ENCODE results near the gene COX7C.
"Not testable (repeated sequence)": the region's sequence is repeated elsewhere in the genome, so short reads cannot be mapped to it uniquely, and the experiment has no call there.

COX7C gene, protein sequence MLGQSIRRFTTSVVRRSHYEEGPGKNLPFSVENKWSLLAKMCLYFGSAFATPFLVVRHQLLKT

DNA sequence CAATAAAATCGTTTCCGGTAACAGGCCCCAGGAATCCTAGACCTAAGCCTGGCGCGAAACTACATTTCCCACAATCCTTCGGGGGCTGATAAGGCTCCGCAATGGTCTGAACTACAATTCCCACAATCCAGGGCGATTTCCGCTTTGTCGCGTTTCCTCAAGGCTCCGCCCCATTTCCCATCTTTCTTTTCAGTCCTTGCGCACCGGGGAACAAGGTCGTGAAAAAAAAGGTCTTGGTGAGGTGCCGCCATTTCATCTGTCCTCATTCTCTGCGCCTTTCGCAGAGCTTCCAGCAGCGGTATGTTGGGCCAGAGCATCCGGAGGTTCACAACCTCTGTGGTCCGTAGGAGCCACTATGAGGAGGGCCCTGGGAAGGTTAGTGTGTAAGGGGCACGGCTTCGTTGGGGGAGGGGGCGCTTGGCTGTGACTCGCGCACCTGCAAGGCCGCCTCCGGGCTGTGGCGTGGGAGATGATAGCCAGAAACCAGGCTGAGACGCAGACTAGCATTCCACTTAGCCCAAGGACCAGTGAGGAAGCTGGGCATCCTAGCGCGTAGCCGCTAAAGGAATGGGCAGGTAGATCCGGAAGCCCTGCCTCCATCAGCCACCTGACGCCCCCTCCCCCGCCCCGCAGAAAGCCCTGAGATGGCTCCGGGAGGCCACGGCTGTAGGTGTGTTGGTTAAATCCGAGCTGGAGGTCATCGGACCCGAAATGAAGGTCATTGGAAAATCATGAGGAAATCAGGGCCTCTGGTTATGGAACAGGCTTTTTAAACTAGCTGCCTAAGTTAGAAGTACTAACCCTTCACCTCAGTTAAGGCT lies at the start of gene COX7C:
Gene COX7C (plus strand): TSS at position 186 of the 821 bp plus-strand sequence. CDS start 115 bp downstream, at position 301.
- DNase-seq: peak; percentile 95

DNA sequence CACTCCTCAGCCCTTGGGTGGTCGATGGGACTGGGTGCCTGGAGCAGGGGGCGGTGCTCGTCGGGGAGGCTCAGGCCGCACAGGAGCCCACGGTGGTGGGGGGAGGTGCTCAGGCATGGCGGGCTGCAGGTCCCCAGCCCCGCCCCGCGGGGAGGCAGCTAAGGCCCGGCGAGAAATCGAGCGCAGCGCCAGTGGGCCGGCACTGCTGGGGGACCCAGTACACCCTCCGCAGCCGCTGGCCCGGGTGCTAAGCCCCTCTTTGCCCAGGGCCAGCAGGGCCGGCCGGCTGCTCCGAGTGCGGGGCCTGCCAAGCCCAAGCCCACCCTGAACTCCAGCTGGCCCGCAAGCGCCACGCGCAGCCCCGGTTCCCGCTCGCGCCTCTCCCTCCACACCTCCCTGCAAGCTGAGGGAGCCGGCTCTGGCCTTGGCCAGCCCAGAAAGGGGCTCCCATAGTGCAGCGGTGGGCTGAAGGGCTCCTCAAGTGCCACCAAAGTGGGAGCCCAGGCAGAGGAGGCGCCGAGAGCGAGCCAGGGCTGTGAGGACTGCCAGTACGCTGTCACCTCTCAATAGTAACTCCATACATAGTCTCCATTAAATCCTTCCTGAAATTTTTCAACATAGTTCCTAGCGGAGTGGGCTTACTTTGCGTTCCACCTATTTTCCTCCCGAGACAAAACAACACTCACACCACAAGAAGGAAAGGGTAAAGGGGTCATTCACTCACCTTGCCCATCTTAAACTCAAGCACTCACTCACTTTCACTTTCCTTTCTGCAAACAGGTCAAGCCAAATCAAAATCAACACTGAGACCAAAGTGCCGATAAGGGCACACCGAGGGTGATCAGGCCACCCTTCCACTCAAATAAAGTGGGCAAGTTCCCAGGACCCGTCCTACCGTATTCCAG lies 48.0 kb upstream of the COX7C start:
- DNase-seq: not testable (repeated sequence)

DNA sequence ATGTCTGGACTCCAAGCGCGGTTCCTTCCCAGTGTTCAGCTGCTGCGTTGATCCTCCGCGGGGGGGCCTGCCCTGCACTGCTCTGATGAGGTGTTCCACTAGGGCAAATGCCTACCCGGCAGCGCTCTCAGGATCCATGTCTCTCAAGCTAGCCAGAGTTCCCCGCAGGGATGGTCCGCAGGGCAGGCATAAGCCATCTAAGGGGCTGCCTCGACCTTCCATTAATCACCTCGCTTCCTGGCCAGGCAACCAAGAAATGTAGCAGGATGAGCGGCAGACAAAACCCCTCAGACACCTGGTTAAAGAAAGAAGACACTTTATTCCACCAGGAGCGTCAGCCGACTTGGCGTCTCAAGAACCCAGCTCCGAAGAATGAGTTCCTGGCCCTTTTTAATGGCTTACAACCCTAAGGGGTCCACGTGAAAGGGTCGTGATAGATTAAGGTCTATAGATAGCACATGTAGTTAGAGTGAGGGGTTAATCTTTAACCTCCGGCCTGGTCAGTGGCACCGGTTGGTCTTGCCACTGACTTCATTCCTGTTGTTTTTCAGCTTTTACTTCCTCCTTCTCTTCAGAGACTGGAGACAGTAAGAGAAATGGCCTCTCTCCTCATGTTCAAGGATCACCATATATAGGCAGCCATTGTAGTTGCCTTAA lies 47.2 kb upstream of the COX7C start:
- DNase-seq: no peak

DNA sequence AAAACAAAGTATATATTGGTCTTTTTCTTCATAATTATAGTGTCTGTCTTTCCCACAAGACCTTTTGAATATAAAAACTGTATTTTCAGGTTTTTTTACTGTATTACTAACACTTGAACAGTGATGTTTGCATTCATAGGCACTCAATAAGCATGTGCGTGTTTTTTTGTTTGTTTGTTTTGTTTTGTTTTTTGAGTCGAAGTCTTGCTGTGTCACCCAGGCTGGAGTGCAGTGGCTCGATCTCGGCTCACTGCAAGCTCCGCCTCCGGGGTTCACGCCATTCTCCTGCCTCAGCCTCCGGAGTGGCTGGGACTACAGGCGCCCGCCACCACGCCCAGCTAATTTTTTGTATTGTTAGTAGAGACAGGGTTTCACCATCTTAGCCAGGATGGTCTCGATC lies 46.6 kb upstream of the COX7C start:
- DNase-seq: not testable (repeated sequence)

DNA sequence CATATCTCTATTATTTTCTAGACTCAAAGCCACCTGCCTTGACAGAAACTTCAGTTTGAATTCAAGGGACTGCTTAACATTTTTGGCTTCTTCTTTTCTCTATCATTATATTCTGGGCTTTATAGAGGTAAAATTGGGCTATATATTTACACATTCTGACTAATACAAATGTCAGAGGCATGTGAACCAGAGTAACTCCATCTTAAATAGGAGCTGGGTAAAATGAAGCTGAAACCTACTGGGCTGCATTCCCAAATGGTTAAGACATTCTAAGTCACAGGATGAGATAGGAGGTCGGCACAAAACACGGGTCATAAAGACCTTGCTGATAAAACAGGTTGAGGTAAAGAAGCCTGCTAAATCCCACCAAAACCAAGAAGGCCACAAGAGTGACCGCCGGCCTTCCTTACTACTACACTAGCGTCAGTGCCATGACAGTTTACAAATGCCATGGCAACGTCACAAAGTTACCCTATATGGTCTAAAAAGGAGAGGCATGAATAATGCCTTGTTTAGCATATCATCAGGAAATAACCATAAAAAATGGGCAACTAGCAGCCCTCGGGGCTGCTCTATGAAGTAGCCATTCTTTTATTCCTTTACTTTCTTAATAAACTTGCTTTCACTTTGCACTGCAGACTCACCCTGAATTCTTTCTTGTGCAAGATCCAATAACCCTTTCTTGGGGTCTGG lies 44.8 kb upstream of the COX7C start:
- DNase-seq: no peak

DNA sequence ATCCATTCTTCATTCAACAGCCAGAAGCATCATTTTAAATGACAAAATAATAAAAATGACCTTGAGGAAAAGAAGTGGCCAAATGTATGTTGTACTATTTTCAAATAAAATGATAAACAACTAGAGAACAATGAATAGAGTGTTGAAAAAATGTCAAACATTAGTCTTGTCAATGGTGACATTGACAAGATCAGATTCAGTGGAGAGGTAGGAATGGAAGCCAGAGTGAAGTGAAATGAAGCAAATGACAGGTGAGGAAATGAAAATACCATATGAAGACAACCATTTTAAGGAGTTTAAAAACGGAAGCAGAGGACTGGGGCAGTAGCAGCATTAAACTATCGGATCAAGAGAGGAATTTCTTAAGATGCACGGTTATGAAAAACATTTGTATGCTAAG lies 38.2 kb upstream of the COX7C start:
- no peak for DNase-seq

DNA sequence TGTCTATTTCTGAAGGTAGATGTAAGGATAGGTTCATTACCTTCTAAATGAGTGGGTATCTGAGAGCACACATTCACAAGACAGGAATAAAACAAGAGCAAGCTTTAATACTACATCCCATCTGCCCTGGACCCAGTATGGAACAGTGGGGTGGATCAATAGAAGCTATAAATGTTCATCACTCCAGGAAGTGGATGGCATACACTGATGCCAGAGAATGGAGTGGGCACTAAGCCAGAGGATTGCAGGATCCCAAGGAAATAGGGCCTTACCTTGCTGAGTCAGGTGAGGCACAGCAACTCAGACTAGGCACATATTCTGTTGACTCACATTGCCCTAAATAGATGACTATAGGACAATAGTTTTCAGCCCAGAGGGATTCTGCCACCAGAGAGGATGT lies 21.3 kb upstream of the COX7C start:
- no peak for DNase-seq

DNA sequence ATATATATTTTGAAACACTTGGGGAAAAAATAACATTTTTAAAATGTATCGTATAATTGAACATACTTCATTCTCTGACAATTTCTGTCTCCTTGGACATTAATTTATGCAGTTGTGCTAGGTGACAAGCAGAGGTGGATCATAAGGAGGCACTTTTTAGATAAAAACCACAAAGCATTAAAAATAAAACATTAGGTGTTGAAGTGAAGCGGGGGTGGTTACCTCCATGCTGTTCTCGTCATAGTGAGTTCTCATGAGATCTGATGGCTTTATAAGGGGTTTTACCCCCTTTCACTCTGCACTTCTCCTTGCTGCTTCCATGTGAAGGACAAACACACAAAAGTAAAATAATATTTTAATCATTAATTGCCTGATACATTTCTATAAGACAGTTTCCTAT lies 11.9 kb upstream of the COX7C start:
- DNase-seq: no peak

DNA sequence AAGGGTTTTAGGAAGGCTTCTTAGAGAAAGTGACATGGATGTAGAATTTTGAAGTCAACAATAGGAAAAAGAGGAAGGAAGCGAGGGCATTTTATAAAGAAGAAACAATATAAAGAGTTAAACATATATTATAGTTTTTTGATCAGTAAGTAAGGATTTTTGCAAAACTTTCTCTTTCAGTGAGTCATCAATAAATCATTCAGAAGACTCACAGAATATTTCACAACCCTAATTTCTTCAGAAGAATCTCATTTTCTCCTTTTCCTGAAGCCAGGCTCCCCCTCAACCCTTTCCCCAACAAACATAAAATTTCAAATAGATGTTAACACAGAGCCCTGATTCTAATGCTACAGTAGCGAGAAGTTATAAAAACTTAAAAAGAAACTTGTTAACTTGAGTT lies 4.3 kb upstream of the COX7C start:
- DNase-seq: no peak

DNA sequence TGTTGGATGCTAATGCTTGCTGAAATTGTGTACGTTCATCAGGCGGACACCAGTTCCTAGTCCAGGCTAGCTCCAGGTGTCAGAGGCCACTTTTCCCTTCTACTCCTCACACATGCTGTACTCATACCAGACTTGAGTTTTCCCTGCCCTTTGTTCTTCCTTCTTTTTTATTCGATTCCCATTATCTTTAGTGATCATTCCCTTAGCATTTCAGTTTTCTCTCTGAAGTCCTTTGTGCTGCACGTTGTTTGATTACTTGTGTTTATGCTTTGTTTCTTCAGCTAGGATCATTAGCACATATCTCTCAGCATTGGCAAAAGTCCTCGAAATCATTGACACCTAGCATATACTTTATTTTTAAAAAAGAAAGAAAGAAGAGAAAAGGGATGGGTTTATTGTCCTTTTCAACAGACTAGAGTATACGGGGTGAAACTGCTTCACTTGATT lies 409 bp upstream of the COX7C start:
- no peak for DNase-seq

DNA sequence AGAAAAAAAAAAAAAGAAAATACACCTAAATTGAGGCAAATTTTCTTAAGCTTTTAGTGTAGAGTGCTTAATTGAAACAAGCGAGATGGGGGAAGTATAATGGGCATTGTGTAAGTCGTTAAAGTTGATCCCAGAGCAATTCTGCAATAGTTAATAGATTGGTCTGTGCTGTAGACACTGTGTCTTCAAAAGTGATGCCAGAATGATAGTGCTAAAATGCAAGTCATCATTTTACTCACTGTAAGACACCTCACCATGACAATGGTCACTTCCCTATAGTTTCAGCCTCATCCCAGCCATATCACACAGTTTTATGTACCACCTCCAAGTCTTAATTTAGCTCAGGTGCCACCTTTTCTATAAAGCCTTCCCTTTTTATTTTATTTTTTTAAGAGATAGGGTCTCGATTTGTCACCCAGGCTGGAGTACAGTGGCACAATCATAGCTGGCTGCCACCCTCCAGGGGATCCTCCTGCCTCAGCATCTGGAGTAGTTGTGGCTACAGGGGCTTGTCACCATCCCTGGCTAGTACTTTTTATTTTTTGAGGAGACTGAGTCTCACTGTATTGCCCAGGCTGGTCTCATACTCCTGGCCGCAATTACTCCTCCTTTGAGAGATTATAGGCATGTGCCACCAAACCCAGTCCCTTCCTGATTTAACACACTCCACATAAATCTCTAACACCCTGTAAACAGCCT lies 6.2 kb downstream of the COX7C start:
- DNase-seq: no peak

DNA sequence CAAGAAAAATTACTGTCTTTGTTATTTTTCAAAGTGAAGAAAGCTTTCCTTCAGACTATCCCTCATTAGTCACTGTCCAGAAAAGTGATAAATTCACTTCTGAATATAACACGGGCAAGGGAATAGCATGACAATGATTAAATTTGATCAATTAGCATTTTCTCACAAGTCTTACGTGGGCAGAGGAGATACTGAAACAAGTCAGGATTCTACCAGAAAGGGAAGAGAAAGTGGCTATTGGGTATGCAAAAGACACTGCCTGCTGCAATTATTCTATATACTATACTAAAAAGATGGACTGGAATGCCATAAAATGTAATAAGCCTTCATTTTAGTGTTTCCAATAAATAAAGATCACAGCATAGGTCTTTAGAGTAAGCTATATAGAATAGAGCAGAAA lies 7.4 kb downstream of the COX7C start:
- no peak for DNase-seq

DNA sequence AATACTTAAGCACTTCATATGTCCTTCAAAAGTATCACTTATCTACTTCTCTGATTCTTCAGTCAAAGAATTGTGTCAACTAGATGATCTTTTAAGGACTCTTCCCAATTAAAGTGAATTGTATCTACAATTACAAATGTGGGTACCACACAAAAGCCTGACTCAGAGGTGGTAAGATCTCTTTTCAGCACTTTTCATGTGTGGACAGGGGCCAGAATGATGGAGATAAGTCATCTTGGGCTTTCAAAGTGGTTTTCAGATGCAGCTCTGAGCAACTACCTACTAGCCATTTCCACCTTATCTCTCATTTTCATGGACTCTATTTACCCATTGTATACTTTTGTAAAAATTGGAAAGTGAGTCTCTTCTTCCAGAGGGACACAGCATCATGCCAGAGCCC lies 8.4 kb downstream of the COX7C start:
- DNase-seq: no peak

DNA sequence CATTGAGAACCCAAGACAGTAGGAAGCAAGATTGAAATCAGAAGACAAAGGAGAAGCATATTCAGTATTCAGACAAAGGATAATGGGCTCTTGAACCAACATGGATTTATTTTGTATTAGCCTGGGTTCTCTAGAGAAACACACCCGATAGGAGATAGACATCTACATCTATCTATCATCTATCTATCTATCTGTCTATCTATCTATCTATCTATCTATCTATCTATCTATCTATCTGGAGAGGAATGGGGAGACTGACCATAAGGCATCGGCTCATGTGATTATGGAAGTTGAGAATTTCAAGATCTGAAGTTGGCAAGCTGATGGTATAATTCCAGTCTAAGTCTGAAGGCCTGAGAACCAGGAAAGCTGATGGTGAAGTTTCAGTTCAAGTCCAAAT lies 13.4 kb downstream of the COX7C start:
- DNase-seq: no peak

DNA sequence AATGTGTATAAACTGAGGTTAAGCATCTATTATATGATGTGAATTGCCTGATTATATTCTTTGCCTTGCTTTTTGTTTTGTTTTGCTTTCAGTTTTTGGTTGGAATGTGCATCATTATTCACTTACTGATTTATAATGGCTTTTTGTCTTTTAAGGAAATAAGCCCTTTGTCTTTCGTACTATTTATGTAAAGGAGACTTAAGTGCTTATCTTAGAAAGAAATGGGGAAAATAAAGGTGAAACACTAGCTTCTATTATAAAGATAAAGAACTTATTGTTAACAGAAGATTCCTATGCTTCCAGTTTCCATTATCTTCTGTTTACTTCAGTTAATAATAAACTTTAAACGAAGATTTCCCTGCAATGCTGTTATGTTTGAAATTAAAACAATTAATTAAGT lies 23.3 kb downstream of the COX7C start:
- no peak for DNase-seq

DNA sequence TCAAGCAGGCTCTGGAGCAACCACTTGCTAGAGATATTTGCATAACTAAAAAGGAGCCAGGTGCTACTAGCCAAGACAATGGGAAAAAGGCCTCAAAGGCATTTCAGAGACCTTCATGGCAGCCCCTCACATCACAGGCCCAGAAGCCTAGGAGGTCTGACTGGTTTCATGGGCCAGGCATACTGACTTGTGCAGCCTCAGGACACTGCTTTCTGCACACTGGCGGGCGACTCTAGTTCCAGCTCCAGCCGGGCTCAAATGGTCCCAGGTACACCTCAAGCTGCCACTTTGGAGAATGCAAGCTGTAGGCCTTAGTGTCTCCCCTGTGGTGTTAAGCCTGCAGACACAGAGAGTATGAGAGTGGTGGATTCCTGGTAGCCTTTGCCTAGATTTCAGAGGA lies 27.1 kb downstream of the COX7C start:
- DNase-seq: no peak

DNA sequence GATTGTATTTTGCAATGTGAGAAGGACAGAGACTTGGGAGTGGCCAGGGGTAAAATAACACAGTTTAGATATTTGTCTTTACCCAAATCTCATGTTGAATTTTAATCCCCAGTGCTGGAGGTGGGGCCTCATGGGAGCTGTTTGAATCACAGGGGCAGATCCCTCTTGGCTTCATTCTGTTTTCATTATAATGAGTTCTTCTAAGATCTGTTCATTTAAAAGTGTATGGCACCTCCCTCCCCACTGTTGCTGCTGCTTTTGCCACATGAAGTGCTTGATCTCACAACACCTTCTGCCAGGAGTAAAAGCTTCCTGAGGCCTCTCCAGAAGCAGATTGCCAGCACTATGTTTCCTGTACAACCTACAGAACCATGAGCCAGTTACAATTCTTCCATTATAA lies 28.1 kb downstream of the COX7C start:
- no peak for DNase-seq

DNA sequence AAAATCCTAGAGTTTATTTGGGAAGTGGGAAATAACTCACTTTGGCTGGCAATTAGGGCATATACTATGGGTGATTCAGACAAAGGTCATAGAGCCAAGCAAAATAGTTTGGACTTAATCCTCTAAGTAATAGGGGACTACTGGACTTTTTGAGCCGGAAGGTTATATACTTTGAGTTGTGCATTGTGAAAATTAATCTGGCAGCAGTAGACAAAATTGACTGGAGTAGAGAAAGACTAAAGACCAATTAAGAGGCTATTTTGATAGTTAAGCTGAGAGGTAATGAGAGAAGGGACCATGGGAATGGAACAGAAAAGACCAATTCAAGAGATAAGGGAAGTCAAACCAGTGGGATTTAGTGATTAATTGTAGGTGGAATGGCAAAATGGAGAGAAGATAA lies 28.9 kb downstream of the COX7C start:
- DNase-seq: no peak

DNA sequence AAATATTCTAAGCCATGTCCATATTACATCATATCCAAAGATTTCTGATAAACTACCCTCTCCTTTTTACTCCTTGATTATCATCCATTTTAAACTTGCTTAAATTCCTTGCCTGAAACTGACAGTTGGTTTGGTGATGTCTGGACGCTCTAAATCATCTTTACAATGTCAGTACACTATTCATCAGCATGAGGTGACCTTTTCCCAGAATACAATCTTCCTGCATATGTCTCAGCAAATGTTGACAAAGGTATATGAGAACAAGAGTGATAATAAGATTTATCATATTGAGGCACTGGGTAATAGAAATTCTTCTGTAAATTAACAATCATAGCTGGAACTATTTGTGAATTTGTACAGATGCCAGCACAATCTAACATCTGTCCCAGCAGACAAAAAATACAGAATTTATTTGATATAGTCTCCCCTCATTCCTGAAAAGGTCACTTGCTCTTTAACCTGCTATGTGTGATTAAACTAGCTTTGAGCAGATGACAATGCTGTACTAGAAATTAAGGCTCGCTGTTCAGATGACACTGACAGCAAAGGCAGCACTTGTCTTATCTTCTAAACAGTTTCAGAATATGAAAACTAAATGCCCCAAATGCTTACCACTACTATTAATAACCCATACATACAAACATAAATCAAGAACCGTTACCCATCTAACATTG lies 32.2 kb downstream of the COX7C start:
- no peak for DNase-seq

DNA sequence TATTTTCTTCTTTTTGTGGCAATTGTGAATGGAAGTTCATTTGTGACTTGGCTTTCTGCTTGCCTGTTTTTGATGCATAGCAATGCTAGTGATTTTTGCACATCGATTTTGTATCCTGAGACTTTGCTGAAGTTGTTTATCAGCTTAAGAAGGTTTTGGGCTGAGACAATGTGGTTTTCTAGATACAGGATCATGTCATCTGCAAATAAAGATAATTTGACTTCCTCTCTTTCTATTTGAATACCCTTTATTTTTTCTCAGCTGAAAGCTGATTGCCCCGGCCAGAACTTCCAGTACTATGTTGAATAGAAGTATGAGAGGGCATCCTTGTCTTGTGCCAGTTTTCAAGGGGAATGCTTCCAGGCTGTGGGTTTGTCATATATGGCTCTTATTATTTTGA lies 43.0 kb downstream of the COX7C start:
- DNase-seq: not testable (repeated sequence)

DNA sequence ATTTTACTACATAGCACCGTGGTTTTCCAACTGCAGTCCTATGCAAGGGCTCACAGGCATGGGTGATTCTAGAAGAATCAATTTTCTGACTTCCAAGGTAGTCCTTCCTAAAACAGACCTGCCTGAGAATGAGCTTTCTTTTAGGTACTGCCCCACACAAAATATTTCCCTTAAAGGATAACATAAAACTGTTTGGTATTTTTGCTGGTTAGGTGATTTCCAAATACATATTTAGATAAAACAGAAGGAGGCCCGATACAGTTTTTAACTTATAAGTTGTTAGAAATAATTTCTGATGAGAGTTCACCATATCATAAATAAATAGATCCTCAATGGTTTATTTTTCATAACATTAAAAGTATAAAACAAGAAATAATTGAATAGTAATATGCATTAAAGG lies 46.4 kb downstream of the COX7C start:
- no peak for DNase-seq

Measured in activated CD4-positive, alpha-beta T cell treated with anti-CD3 and anti-CD28 coated beads, Interleukin-10, Interleukin-2, amounts not matched to agents 100 ng/mL and 50 ng/mL, durations not matched to agents 16 hours and 8 hours (primary cell).